Measurements from ENCODE around the gene SUPT6H.

The SUPT6H gene

DNA sequence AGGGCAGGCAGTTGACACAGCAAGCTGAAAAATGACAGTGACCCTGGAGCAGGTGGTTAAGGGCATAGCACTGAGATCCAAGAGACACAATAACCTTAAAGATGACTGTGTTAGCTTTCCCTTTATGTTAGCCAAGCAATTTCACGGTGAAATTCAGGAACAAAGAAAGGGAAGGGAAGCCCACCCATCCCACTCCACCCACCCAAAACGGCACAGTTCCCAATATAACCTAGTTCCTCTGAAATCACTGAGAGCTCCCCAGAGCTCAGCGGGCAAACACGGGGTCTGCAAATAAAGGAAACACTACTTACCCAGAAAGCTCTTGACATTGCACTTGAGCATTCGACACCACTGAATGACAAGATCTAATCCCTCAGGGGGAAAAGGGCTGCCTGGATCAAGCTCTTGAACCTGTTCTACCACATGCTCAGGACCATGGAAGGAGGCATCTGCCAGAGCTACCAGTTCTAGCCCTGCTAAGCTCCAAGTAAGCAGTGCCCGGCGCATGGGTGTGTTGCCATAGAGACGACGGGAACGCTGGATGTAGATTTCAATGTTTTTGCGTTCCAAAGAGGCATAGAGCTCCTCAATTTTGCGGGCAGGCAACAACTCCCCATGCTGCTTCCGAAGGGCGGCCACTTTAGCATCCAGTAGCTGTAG lies 27.7 kb upstream of the SUPT6H start:
- in situ Hi-C loops (cut with MboI; ENCODE audit: low pct_unique_long_range_greater_than_20kb, low sequenced_read_pairs, unreplicated experiment), result no loop called here
- TF ChIP-seq, protein P1, sequence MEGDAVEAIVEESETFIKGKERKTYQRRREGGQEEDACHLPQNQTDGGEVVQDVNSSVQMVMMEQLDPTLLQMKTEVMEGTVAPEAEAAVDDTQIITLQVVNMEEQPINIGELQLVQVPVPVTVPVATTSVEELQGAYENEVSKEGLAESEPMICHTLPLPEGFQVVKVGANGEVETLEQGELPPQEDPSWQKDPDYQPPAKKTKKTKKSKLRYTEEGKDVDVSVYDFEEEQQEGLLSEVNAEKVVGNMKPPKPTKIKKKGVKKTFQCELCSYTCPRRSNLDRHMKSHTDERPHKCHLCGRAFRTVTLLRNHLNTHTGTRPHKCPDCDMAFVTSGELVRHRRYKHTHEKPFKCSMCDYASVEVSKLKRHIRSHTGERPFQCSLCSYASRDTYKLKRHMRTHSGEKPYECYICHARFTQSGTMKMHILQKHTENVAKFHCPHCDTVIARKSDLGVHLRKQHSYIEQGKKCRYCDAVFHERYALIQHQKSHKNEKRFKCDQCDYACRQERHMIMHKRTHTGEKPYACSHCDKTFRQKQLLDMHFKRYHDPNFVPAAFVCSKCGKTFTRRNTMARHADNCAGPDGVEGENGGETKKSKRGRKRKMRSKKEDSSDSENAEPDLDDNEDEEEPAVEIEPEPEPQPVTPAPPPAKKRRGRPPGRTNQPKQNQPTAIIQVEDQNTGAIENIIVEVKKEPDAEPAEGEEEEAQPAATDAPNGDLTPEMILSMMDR (IDR thresholded peaks at IDR 0.05; ENCODE audit: extremely low read depth, insufficient read depth, missing control alignments), result no peak
- DNase-seq (ENCODE audit: low spot score), result no peak

DNA sequence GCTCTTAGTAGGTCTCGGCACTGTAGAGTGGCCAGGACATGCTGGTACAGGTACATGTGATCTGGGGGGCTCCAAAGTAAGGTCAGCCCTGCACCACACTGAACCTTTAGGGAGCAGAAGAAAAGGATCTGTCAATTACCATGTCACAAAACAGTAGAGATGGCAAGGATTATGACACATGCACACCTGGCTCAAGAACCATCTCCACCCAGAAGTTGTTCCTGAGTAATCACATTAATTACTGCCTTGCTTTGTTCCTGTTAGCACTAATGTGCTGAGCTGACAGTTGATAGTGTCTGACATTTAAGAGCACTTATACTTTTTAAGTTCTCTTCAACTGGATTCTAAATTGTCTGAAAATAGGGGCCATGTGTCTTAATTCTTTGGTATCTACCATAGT lies 26.5 kb upstream of the SUPT6H start:
- TF ChIP-seq, protein P1 (IDR thresholded peaks at IDR 0.05; ENCODE audit: extremely low read depth, insufficient read depth, missing control alignments), result no peak
- DNase-seq (ENCODE audit: low spot score), result no peak
- in situ Hi-C loops (cut with MboI; ENCODE audit: low pct_unique_long_range_greater_than_20kb, low sequenced_read_pairs, unreplicated experiment), result no loop called here

DNA sequence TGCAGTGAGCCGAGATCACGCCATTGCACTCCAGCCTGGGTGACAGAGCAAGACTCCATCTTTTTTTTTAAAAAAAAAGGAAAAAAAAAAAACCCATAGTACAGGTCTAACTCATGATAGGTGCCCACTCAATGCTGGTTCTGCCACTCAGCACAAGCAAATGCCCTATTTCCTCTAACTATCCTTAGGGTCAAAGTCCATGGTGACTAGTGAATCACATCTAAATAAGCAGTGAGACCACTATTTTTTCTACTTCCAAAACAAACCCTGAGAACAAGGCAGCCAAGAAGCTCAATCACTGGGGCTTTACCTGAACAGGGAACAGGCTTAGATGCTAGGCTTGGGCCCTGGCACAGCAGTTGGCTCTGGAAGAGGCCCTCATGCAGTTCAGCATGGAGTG lies 20.4 kb upstream of the SUPT6H start:
- in situ Hi-C loops (cut with MboI; ENCODE audit: low pct_unique_long_range_greater_than_20kb, low sequenced_read_pairs, unreplicated experiment), result no loop called here
- no peak for DNase-seq (ENCODE audit: low spot score)

DNA sequence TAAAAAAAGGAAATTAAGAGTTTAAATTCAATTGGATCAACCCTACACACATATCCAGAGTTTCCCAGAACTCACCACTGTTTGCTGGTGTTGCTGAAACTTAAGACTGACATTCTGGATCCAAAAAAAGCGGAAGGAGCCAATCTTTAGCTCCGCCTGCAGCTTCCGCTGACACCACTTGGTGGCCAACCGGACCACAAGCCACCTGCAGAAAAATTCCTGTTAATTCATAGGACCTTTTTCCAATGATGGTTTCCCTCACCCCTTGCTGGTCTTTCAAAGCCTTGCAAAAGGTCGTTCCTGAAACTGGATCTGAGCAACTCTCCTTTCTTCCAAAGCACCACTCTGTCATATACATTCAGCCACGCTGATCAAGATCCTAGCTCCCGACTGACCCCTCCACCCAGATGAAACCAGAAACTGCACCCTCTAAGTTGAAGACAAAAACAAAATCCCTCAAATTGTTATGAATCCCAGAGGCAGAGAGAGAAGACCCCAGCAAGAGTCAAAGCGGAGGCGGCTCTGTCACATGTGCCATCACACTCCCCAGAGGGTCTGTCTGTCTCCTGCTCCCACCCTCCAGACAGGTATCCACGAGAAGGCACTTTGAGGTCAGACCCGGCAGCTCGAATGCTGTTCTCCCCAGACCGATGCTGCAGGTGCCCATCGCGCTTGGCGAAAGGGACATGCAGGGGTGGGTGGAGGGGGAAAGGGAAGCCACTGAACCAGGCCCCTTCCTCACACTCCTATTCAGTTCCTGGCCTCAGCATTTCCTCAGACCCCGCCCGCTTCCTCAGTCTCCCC lies 17.8 kb upstream of the SUPT6H start:
- TF ChIP-seq, protein P1 (IDR thresholded peaks at IDR 0.05; ENCODE audit: extremely low read depth, insufficient read depth, missing control alignments), result peak; percentile 39
- in situ Hi-C loops (cut with MboI; ENCODE audit: low pct_unique_long_range_greater_than_20kb, low sequenced_read_pairs, unreplicated experiment), result no loop called here

More for the DNA sequence above, 20.4 kb upstream of the SUPT6H start:
- TF ChIP-seq, protein P1 (IDR thresholded peaks at IDR 0.05; ENCODE audit: extremely low read depth, insufficient read depth, missing control alignments), result no peak

DNA sequence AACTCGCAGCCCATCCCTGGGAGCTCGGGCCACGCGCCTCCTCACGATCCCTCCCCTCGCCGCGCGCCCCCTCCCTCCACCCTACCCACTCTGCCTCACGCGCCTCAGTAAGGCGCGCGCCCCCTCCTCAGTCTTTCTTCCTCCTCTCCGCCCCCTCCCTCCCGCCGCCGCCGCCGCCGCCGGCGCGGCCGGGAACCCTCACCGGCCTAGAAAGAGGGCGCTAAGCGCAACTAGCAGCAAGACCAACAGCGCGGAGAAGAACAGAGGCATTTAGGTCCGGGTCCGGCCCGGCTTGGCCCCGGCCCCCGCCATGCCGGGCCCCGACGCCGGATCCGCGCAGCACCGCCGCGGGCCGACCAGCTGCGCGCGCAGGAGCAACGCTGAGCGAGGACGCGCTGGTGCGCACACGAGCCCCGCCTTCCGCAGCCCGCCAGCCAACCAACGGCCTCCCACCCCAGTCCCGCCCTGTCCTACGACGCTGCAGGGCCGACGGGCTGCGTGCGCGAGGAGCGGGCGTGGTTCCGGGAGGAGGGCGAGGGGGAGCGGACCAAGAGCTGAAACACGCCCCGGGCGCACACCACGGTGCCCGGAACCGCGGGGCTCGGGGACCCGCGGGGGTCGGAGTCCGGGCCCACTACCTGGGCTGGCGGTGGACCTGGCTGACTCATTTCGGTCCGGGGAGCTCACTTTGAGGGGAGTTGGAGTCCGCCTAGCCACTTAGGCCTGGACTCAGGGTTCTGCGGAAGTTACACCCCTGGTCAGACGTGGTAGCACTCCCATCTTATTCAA lies 17.0 kb upstream of the SUPT6H start, which contains the start of gene BLTP2:
BLTP2 (minus strand) TSS at position 372 of the 789 bp plus-strand sequence; CDS start at position 270, 102 bp downstream.
- DNase-seq (ENCODE audit: low spot score), result peak; percentile 99
- in situ Hi-C loops (cut with MboI; ENCODE audit: low pct_unique_long_range_greater_than_20kb, low sequenced_read_pairs, unreplicated experiment), result no loop called here
- TF ChIP-seq, protein P1 (IDR thresholded peaks at IDR 0.05; ENCODE audit: extremely low read depth, insufficient read depth, missing control alignments), result no peak

More for the DNA sequence above, 17.8 kb upstream of the SUPT6H start:
- peak; percentile 64 for DNase-seq (ENCODE audit: low spot score)

DNA sequence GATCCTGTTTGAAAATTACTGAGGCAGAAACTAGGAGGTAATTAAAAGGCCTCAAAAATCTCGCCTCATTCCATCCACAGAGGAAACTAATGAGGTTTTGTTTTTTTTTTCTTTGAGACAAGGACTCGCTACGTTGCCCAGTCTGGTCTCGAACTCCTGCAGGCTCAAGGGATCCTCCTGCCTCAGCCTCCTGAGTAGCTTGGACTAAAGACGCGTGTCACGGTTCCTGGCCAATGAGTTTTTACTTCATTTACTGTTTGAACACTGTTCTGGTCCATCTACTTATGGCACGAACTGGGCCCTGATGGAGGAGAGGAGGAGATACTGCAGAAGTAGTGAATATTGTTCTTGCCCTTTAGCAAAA lies 16.4 kb upstream of the SUPT6H start:
- no peak for DNase-seq (ENCODE audit: low spot score)
- in situ Hi-C loops (cut with MboI; ENCODE audit: low pct_unique_long_range_greater_than_20kb, low sequenced_read_pairs, unreplicated experiment), result no loop called here
- TF ChIP-seq, protein P1 (IDR thresholded peaks at IDR 0.05; ENCODE audit: extremely low read depth, insufficient read depth, missing control alignments), result no peak

Measured in GM13977 (cell line).